A172 (cell line): ENCODE results near the gene C2CD3. TPM values are rescaled to one million over a fixed set of nuclear protein-coding genes. Genes with fewer than 3 reads are reported as not detected.
A peak's percentile ranks its signal among the peaks of the same experiment; 100 is the strongest.
"Not testable (repeated sequence)": the region's sequence is repeated elsewhere in the genome, so short reads cannot be mapped to it uniquely, and the experiment has no call there.

Experiments
- DNase-seq: peaks from one replicate; pipeline ENCODE4 v3.0.0-alpha.2; 2015; ENCODE audit warnings: low spot score
- total RNA-seq: library from RNA; depleted of rRNA; stranded (reverse); fragments of >200 nt; shearing (Covaris generic); gene quantifications from 2 replicates; pipeline ENCODE4 v1.2.3, GENCODE V29; 2014

C2CD3 gene
- total RNA-seq, 1 experiment from 2014 or later: 49.2 TPM

DNA sequence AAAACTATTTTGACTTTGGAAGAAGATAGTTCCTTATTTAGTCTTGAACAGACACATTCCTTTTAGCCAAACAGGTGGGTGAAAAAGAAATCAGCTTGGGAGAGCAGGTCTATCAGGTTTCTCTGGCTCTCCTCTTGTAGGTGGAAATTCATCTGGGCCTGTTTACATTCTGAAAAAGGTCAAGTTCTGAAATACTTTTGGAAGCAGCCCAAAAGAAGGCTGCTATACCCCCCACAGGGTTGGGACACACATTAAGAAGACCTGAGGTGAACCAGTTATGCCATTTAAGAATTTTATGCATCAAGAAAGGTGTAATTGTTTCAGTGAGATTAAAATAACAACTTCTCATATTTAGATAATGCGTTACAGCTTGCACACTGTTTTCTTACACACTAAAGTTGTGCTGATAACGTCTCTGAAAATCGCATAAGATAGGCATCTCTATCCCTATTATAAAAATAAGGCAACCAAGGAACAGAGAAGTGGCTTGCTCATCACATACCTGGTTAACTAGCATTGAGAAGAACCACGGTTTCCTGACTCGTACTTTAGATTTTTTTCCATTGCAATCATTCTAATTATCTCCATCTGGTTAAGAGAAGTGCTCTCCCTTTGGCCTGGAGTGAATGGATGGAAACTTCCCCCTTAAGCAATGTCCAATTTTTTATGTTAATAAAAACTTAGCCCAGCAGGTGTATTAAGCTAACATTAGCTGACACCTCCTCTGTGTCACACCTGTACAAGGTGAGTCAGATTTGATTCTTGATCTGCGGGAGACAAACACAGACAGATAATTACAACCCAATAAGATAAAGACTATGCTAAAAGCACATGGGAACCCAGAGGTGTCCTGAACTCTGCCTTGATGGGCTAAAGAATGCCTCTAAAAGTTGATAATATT, 101.4 kb downstream of the C2CD3 start:
- no peak for DNase-seq

DNA sequence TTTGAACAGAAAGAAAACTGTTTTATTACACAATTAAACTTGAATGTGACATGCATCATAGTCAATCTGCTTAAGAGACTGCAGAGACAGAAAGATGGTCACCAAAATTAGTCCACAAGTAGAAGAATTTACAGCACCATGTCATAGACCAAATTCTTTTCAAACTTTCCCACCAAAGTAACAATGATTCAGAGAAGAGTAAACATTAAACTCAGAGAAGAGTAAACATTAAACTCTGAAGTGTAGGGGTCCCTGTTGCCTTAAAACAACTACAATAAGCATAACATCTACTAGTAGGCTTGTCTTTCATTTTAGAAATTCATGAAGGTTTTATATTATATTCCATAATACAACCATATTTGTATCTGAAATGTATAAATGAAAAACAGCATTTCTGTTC, 104.1 kb downstream of the C2CD3 start:
- DNase-seq: not testable (repeated sequence)

DNA sequence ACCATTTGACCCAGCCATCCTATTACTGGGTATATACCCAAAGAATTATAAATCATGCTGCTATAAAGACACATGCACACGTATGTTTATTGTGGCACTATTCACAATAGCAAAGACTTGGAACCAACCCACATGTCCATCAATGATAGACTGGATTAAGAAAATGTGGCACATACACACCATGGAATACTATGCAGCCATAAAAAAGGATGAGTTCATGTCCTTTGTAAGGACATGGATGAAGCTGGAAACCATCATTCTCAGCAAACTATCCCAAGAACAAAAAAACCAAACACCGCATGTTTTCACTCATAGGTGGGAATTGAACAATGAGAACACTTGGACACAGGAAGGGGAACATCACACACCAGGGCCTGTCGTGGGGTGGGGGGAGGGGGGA, 105.3 kb downstream of the C2CD3 start:
- not testable (repeated sequence) for DNase-seq

DNA sequence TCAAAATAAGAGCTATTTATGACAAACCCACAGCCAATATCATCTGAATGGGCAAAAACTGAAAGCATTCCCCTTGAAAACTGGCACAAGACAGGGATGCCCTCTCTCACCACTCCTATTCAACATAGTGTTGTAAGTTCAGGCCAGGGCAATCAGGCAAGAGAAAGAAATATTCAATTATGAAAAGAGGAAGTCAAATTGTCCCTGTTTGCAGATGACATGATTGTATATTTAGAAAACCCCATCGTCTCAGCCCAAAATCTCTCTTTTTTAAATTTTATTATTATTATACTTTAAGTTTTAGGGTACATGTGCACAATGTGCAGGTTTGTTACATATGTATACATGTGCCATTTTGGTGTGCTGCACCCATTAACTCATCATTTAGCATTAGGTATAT, 107.2 kb downstream of the C2CD3 start:
- DNase-seq: not testable (repeated sequence)

DNA sequence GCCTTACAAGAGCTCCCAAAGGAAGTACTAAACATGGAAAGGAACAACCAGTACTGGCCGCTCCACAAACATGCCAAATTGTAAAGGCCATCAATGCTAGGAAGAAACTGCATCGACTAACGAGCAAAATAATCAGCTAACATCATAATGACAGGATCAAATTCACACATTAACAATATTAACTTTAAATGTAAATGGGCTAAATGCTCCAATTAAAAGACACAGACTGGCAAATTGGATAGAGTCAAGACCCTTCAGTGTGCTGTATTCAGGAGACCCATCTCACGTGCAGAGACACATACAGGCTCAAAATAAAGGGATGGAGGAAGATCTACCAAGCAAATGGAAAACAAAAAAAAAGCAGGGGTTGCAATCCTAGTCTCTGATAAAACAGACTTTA, 109.2 kb downstream of the C2CD3 start:
- not testable (repeated sequence) for DNase-seq

DNA sequence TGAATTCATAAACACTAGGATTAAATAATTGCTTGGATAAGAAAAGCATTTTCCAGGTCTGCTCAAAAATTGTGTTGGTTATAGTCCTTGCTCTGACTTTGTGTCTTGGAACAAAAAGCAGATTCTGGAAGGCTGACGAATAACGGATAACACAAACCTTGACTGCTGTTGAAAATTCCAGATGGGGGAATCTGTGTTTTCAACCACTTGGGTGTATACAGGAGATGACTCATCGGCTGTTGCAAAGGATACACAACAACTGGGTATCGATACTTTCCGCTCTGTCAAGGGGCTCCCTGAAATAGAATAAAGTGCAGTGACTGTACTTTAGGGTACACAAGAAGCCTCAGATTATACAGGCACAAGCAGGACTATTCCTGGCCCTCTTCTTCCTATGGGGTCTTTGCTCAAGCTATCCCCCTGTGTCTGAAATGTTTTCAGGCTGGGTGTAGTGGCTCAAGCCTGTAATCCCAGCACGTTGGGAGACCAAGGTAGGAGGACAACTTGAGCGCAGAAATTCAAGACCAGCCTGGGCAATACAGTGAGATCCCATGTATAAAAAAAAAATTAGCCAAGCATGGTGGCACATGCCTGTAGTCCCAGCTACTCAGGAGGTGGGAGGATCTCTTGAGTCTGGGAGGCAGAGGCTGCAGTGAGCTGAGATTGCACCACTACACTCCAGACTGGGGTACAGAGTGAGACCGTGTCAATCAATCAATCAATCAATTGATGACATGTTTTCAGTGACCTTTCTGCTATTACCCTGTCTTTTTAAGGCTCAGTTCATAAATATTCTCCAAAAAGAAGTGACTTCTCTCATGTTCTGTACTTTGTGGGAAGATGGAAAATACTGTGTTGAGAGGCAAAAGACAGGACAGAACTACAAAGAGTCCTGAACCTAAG, 113.3 kb downstream of the C2CD3 start:
- DNase-seq: no peak

DNA sequence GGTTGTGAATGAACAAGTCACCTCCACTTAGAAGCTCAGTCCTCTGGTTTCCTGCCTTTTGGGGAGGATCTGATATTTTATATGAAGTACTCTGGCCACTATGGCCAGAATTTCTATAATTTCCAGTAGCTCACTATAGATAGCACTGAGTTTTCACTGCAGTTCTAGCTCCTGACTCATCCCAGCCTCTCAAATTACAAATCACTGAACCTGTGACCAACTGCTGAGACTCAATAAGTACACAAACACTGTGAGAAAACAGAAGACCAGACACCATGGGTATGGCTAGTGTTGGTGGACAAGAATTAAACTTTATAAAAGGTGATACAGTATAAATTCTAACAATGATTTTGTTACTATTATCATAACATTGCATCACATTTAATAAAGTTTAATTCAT, 114.9 kb downstream of the C2CD3 start:
- no peak for DNase-seq

DNA sequence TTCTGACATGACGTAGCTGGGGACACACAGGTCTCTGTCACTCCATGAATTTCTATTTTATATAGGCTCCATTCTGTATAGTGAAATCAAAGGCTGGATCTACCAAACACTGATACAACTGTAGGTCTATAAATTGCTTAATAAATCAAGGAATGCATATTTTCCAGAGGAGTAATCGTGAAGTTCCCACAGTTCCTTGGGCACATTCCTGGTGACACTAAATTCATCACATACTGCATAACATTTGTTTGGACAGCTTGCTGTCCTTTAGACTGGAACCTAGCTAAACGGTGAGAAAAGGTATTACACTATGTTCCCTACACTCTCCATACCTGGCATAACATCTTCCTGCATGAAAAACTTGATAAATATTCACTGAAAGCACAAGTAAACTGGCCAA, 120.3 kb downstream of the C2CD3 start:
- no peak for DNase-seq

DNA sequence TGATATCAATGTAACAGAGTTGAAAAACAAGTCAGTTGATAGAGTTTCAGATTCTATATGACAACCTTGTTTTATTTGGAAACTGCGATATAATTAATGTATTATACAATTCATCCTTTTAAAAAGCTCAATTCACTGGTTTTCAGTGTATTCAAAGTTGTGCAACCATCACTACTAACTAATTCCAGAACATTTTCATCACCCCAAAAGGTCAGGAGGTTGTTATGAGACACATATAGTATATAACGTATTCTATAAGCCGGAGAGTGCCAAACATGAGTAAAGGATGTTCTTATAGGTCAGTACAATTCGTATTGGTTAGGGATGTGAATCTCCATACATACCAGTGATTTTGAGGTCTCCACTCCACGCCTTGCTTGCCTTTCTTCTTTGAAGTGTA, 121.8 kb downstream of the C2CD3 start:
- DNase-seq: no peak

DNA sequence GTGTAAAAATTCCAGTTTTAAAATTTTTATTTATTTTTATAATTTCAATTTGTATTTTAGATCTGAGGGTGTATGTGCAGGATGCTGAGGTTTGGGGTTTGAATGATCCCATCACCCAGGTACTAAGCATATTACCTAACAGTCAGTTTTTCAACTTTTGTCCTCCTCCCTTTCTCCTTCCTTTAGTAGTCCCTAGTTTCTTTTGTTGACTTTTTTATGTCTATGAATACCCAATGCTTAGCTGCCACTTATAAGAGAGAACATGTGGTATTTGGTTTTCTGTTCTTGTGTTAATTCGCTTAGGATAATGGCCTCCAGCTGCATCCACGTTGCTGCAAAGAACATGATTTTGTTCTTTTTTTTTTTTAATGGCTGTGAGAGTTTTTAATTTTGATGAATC, 126.3 kb downstream of the C2CD3 start:
- DNase-seq: no peak

DNA sequence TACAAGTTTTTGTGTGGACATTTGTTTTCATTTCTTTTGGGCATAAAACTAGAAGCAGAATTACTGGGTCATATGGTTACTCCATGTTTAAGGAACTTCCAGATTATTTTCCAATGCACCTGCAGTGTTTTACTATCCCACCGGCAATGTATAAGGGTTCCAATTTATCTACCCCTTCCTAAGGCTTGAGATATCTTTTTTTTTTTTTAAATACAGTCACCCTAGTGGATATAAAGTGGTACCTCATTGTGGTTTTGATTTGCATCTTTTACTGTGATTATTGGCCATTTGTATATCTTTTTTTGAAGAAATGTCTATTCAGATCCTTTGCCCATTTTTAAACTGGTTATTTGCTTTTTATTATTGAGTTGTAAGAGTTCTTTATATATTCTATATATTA, 127.4 kb downstream of the C2CD3 start:
- DNase-seq: no peak

DNA sequence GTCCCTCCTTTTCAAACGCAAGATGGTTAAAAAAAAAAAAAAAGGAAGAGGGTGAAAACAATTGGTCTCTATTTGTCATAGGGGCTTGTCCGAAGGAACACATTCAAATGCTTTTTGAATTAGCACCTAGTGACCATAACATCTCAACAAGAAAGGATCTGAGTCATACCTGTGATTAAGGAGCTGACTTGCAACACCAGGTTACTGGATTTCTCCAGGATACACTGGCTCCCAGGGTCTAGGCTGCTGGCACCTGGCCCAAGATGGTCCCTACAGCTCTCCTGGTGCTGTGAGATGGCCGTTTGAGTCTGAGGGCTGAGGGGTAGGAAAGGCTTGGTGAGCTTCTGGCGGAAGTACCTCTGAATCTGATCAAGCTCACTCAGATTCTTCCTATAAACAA, 133.5 kb downstream of the C2CD3 start:
- DNase-seq: peak; percentile 51

DNA sequence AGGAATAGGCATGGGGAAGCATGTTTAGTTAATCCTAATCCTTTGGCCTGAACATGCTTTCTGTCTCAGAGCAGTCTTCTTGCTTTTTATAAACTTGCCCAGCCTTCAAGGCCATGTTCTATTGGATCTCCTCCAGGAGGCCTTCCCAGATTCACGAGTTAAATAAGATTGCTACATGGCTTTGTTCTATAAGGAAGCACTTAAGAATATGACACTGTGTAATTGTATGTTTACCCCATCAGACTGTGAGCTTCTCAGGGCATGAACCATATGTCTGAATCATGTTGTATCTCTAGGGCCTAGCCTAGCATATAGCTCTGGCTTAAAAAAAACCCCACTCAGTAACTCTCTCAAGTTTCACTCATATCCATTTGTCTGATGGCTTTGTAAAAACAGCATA, 135.5 kb downstream of the C2CD3 start:
- DNase-seq: no peak

DNA sequence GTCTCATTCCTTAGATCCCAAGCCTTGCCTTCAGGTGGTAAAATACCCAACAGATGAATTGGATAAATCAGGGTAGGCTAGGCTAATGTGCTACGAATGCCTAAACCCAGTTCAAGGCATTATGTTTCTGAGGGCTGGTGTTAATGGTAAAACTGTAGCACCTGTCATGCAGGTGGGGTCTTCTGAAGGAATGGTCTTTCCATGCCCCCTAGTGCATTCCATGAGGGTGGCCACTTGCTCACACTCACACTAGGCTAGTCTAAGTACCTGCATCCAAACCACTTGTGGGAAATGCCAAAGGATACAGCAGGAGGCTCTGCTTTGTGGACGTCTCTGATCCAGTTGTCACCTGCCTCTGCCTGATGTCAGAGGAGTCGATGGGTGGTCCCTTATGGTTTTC, 137.8 kb downstream of the C2CD3 start:
- no peak for DNase-seq

DNA sequence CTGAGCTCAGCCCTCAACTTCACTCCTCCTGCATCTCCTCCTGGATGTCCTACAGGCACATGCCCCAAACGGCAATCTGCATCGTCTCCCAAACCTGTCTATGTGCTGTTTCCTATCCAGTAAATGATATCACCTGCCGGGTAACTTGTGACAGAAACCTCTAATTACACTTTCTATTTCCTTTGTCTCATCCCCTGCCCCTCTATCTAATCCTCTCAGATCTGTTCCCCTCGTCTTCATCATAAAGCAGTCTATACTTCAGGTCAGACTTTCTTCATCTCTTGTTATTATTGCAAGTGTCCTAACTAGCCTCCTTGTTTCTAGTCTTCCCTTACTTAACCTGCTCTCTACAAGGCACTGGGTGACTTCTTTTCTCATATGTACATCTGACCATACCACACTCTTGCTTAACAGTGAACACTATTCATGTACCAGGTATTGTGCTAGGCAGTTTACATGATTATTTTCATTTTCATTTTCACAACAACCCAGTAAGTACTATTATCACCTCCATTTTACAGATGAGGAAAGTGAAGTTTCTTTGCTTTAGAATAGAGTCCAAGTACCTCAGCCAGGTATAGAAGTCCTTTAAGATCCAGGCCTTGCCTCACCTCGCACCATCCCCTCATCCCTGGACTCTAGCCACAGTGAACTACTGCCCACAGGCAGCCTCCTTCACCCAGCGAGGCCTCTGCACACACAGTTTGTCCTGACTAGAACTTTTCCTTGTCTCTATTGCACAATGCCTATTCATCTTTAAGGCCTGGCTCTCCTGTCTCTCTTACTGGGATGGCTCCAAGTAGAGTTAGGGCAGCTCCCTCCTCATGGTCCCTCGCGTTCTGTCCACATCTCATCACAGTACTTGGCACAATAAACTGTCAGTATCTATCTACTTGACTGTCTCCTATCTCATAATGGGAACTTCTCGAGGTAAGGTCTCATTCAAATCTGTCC, 139.8 kb downstream of the C2CD3 start:
- no peak for DNase-seq

DNA sequence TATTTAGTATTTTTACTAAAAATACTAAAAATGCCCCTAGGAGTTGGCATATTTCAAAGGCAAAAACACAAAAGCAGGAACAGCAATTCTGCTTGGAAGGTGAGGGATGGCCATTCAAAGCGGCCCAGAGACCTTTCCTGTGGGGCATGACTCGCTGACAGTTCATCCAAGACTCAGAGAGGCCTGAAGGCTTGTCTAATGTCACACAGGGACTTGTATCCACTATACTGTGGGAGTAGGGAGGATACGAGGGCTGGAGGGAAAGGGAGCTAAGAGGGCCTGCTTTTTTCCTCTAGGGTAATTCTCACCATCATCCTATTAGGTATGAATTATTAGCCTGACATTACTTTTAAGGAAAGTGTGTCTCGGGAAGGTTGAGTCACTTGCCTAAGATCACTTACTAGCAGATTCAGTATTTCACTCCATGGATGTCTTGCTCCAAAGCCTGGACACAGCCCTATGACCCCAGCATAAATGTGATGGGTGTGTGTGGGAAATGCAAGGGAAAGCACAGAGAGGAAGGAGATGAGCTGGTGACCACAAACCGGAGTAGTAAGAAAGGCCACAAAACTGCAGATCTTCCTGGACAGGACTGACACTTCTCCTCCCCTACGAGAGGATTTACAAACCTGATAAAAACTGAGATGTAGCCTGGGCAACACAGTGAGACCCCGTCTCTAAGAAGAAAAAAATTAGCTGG, 145.2 kb downstream of the C2CD3 start:
- peak; percentile 53 for DNase-seq

DNA sequence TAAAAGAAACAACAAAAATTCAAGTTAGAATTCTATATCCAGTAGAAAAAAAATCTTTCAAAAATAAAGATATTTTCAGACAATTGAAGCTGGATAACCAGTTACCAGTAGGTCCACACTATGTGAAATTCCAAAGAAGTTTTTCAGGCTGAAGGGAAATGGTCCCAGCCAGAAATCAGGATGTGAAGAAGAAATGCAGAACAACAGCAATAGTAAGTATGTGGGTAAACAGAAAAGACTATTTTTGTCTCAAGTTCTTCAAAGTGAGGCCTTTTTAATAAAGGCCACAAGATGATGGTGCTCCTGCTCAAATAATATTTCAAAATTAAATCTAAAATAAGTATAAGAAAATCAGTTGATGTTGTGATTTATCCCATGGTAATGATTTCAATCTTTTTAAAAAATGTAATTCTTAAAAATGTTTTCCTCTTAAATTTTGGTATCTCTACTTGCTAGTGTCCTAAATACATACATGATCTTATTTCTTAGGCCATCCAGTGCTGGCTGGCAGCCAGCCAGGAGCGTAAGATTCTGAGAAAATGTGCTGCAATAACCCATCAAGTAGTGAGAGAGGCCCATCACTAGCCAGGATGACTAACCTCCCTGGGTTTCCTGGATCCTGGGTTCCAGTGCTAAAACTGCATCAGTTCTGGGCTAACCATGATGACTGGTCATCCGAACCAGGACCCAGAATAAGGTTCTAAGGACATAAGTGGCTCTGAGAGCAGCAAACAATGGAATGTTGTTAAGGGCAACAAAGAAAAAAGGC, 146.4 kb downstream of the C2CD3 start:
- DNase-seq: peak; percentile 15

DNA sequence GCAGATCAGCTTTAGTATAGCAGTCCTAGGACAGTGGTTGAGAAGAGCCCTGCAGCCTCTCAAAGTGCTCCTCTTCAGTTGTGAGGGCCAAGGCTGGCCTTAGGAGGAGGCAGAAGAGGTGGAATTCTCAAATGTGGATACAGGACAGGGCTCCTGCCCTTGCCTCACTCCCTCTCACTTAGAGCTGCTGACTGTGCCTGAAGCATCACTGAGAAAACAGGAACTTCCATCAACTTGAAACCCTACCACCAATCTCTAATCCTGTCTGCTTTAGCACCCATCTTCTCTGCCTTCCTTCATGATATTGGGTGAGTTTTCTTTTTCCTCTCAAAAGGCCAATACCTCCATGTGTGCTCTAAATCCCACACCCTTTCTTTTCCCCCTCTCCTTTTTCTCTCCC, 147.5 kb downstream of the C2CD3 start:
- no peak for DNase-seq

DNA sequence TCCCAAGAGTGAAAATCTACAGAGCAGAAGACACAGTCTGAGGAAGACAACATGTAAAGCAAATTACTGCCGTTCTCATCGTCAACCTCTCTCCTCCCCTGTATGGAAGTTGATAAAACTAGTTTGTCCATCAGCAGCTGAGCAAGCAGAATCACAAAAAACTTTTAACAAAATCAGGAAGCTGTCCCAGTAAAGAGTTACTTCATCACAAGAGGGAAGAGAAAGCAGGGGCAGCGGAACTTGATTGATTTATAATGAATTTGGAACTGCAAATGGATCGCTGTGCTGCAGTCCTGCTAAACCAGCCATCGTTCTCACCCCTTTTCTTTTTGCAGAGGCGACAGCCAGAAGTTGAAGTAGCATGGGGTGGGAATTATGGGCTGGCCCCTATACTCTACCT, 148.3 kb downstream of the C2CD3 start:
- no peak for DNase-seq

DNA sequence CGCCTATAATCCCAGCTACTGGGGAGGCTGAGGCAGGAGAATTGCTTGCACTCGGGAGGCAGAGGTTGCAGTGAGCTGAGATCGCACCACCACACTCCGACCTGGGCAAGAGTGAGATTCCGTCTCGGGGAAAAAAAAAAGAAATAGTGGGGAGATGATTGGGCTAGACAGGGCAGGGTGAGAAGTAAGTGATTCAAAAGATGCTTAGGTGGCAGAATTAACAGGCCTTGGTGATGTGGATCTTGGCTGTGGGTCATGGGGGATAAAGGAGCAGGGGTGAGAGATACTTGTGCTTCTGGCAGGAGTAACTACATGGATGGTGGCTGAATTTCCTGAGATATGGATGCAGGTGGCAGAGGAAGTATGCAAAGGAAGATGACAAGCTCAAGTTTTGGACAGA, 148.8 kb downstream of the C2CD3 start:
- DNase-seq: no peak
